Measurements from ENCODE around the gene TAS2R19.

TAS2R19 gene

GRCh38 chr12:10989107-10989506 lies 33.3 kb downstream of the TAS2R19 start:
- no peak for DNase-seq (ENCODE audit: low read depth)

GRCh38 chr12:10986812-10987211 lies 35.6 kb downstream of the TAS2R19 start, which contains the start of gene TAS2R50:
TAS2R50 (minus strand) TSS chr12:10986912; CDS start chr12:10986860, 52 bp downstream.
- no peak for DNase-seq (ENCODE audit: low read depth)

- DNase-seq (ENCODE audit: low read depth) = no peak
Observed at GRCh38 chr12:10982244-10982643, 40.2 kb downstream of the TAS2R19 start.

GRCh38 chr12:10974965-10975364 lies 47.5 kb downstream of the TAS2R19 start:
- no peak for DNase-seq (ENCODE audit: low read depth)
